Activated CD4-positive, CD25-positive, alpha-beta regulatory T cell treated with anti-CD3 and anti-CD28 coated beads, Interleukin-2, amount 50 U/mL, for 24 hours (primary cell): Measurements from ENCODE around the gene PLXND1.
A peak's percentile ranks its signal among the peaks of the same experiment; 100 is the strongest.

Experiments
- ATAC-seq, 2 donors: fragments of 150-1000 bp; cut with Tn5 transposase; one replicate each; pipeline ENCODE4 v1.10.0; 2021; ENCODE audit warnings: mild to moderate bottlenecking in 1 of 2, moderate library complexity in 1 of 2

The PLXND1 gene

DNA sequence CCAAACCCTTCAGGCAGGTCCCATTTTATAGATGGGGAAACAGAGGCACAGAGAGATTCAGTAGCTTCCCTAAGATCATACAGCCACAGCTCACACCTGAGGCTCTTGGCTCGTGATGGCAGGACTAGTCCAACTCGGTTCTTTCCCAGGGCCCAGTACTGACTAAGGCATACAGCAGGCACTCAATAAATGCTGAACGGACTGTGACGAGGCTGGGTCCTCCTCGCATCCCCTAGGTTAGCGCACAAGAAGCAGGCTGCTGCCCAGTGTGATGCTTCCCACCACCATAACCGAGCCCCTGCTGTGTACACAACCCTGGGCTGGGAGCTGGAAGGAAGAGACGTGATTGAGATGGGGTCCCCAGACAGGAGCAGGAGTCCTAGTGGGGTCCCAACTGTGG is 24.9 kb downstream of the PLXND1 start:
- no peak for ATAC-seq

DNA sequence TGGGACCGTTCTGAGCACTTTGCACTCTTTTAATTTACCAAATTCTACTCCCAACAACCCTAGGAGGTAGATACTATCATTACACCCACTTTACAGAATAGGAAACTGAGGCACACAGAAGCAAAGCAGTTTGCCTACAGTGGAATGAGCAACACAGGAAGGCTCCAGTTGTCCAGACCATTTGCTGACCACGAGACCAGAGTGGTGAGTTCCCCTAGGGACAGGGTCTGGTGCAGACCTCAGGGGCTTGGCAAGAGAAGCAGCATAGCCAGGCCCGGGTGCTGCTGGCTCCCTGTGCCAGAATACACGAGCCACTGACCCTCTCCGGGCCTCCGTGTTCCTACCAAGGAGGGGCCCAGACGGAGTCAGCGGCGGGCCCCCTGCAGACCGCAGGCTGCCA is 26.5 kb downstream of the PLXND1 start:
- ATAC-seq = no peak

GRCh38 chr3:129577925-129578786 is 28.3 kb downstream of the PLXND1 start:
- ATAC-seq = peak; percentile 22 to 25

GRCh38 chr3:129577366-129577765 is 29.1 kb downstream of the PLXND1 start:
- no peak for ATAC-seq

DNA sequence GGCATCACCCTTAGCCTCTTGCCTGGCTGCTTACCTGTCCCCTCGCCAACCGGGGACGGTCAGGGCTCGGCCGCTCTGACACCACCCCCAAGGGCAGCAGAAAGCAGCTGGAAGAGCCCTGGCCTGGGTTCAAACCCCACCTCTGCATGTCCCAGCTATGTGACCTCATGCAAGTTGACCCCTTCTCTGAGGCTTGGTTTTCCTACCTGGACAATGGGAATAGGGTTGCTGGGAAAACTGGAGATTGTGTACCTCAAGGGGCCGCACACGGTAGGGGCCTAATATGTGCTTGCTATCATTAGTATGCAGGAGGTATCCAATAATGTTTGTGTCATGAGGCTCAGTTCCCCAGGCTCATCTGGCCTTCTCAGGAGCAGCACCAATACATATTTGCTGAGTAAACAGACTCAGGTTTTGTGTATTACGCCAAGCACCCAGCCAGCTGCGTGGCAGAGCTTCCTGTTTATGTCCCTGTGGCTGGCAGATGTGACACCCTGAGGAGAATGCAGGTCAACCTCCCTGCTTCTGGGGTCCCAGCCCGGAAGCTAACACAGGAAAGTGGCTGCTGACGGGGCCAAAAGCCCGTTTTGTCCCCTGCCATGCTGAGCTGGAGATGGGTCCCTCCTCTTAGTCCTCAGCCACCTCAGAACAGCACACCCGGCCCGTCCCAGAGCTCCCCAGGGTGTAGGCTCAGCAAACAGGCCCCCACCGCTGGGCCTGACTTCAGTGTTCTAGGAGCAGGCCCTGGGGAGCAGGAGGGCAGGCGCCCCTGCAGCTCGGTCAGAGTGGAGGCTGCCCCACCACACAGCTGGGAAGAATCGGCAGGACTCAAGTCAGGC is 29.7 kb downstream of the PLXND1 start:
- ATAC-seq = peak; percentile 31 to 49

DNA sequence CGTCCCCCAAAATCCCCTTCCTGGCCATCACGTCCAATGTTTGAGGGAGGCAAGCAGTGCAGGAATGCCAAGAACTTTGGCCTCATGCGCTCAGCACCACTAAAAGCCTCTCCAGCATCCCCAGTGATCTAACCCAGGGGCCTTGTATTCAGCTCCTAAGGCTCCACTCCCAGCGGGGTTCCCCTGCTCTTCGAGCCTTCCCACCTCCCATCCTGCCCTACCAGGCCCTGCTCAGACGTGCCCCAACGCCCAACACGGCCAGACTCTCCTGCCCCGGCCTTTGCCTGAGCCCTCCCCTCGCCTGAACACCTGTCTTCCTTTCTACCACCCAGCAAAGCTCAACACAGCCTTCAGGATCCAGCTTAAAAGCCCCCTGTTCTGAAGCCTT is 30.5 kb downstream of the PLXND1 start:
- no peak for ATAC-seq

DNA sequence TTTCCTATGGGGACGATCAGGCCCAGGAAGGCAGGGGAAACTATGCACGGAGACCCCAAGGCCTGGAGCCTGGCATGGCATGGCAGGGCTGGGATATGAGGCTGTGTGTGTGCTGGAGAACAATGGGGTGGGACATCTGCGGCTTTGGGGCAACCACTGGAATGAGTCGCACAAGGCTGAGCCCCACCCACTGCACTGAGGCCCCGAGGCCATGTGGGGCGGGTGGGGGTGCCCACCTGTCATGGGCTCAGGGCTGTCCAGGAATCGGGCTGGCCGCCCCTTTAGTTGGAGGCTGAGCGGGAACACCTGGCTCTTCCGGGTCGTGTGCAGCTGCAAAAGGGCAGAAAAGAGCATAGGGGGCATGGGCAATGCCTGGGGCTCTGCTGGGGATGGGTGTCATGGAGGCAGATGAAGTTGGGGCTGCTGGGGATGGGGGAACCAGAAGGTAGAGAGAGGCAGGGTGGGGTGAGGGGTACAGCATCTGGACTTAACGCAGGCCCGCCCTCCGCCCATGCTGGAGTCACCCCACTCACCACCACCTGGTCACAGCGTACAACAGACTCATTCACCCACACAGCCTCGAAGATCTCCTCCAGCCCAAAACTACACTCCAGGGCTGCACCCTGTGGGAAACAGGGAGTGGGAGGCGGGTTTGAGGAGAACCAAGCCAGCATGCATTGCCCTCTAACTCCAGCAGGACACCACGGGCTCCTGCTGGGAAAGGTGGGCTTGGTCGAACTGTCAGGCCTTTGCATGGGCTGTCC is 31.1 kb downstream of the PLXND1 start:
- ATAC-seq = no peak

DNA sequence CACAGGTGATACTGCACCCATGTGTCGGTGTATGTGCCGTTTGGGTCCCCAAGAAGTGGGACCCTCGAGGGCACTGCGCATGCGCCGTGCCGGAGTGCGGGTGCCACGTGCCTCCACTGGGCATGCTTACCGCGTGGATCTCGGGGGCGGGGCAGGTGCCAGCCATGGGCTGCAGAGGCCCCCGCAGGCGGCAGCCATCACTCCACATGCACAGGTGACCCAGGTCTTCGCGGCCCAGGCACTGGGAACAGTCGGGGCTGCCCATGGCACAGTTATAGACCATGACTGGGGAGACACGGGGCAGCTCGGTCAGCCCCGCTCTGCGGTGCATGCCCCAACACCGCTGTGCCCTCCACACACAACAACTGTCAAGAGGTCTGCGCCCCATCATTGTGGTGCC is 32.3 kb downstream of the PLXND1 start:
- no peak for ATAC-seq

GRCh38 chr3:129573493-129573892 is 33.0 kb downstream of the PLXND1 start:
- ATAC-seq = no peak

DNA sequence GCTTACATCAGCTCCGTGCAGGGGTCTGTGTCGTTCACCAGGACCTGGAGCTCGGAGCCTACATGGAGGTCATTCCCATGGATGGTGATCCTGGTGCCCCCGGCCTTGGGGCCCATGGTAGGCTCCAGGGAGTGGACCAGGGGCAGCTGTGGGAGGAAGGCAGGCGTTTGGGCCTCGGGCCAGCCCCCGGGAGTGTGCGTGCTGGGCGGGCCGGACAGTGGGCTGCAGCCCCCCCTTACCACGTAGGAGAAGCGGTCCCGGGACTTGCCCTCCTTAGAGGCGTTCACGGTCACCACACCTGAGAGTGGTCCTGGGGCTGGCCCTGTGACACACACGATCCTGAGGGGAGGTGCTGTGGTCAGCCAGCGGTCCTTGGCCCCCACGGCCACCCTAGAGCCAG is 33.9 kb downstream of the PLXND1 start:
- ATAC-seq = no peak

- ATAC-seq = no peak
Measured at GRCh38 chr3:129571605-129572547, 34.6 kb downstream of the PLXND1 start.

GRCh38 chr3:129569856-129570255 is 36.6 kb downstream of the PLXND1 start:
- no peak for ATAC-seq

GRCh38 chr3:129567939-129568338 is 38.5 kb downstream of the PLXND1 start:
- no peak for ATAC-seq

- no peak for ATAC-seq
Measured at GRCh38 chr3:129567176-129567705, 39.2 kb downstream of the PLXND1 start.

GRCh38 chr3:129565902-129566301 is 40.6 kb downstream of the PLXND1 start:
- ATAC-seq = no peak

- ATAC-seq = no peak
Measured at GRCh38 chr3:129564981-129565644, 41.4 kb downstream of the PLXND1 start.

GRCh38 chr3:129563850-129564535 is 42.5 kb downstream of the PLXND1 start:
- ATAC-seq = no peak

DNA sequence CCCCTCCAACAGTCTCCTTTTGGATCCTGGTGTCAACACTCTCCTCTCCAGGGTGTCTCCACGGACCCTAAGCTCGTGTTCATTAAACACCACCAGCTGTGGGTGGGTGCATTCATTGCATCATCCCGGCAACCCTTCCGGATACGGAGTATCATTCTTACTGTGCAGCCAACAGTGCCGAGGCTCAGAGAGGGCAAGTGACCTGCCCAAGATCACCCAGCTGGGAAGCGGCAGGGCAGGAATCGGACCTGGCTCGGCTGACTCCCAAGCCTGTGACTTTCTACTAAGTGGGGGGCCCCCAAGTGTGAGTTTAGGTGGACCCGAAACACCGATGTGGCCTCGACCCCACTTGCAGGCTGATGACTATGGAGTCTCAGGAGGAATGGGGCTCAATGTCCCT is 43.1 kb downstream of the PLXND1 start:
- no peak for ATAC-seq

- ATAC-seq = no peak
Measured at GRCh38 chr3:129562803-129563202, 43.7 kb downstream of the PLXND1 start.

- ATAC-seq = no peak
Measured at GRCh38 chr3:129561619-129562248, 44.7 kb downstream of the PLXND1 start.
